Mammary epithelial cell (primary cell): ENCODE data around the gene KIF26B.

ENCODE experiments used
- CTCF ChIP-seq, 2 donors: IDR thresholded peaks in 1 of 2; conservative IDR thresholded peaks in 1 of 2; 2 replicates each; pipeline ENCODE4 v1.5.1; 2011 to 2012; ENCODE audit warnings: inconsistent platforms in 2 of 2, low read length in 2 of 2, mild to moderate bottlenecking in 2 of 2, control low read depth in 1 of 2, low read depth in 1 of 2; ENCODE audit not compliant: insufficient read depth in 1 of 2; ENCODE audit errors: extremely low read depth in 1 of 2
- EZH2 ChIP-seq: IDR thresholded peaks from 2 replicates; pipeline ENCODE4 v1.6.1; 2012; ENCODE audit warnings: low read length, inconsistent platforms, borderline replicate concordance

GRCh38 chr1:245566952-245567351 is 412.2 kb downstream of the KIF26B start:
- TF ChIP-seq CTCF (conservative IDR thresholded peaks at IDR 0.05 in 1 of 2, IDR thresholded peaks at IDR 0.05 in 1 of 2; ENCODE audit: extremely low read depth in 1 of 2, insufficient read depth in 1 of 2, low read depth in 1 of 2, low read length in 2 of 2) (no peak), EZH2 (no peak)
